ENCODE results near the gene WNT2B.

DNA sequence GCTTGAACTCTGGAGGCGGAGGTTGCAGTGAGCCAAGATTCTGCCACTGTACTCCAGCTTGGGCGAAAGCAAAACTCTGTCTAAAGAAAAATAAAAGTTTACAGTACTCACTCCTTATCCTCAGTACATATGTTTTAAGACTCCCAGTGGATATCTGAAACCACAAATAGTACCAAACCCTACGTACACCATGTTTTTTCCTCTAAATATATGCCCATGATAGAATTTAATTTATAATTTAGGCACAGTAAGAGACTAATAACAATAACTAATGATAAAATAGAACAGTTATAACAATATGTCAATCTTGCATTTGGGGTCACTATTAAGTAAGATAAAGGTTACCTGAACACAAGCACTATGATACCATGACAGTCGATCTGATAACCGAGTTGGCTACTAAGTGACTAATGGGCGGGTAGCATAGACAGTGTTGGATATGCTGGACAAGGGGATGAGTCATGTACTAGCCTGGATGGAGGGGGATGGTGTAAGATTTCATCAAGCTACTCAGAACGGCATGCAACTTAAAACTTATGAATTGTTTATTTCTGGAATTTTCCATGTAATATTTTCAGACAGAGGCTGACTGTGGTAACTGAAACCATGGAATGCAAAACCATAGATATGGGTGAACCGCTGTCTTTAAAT lies 66.5 kb downstream of the WNT2B start:
- TF ChIP-seq CTCF (IDR thresholded peaks at IDR 0.05; ENCODE audit: insufficient read depth, low read length): no peak
- TF ChIP-seq, protein P1, sequence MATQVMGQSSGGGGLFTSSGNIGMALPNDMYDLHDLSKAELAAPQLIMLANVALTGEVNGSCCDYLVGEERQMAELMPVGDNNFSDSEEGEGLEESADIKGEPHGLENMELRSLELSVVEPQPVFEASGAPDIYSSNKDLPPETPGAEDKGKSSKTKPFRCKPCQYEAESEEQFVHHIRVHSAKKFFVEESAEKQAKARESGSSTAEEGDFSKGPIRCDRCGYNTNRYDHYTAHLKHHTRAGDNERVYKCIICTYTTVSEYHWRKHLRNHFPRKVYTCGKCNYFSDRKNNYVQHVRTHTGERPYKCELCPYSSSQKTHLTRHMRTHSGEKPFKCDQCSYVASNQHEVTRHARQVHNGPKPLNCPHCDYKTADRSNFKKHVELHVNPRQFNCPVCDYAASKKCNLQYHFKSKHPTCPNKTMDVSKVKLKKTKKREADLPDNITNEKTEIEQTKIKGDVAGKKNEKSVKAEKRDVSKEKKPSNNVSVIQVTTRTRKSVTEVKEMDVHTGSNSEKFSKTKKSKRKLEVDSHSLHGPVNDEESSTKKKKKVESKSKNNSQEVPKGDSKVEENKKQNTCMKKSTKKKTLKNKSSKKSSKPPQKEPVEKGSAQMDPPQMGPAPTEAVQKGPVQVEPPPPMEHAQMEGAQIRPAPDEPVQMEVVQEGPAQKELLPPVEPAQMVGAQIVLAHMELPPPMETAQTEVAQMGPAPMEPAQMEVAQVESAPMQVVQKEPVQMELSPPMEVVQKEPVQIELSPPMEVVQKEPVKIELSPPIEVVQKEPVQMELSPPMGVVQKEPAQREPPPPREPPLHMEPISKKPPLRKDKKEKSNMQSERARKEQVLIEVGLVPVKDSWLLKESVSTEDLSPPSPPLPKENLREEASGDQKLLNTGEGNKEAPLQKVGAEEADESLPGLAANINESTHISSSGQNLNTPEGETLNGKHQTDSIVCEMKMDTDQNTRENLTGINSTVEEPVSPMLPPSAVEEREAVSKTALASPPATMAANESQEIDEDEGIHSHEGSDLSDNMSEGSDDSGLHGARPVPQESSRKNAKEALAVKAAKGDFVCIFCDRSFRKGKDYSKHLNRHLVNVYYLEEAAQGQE (IDR thresholded peaks at IDR 0.05; ENCODE audit: insufficient replicate concordance, low read depth): no peak
